AG04450 (cell line): ENCODE measurements around the gene CENPX. TPM values are rescaled to one million over a fixed set of nuclear protein-coding genes. Genes with fewer than 3 reads are reported as not detected.

ENCODE experiments used
- CTCF ChIA-PET: fragments of 300-600, 350-600 bp; formaldehyde crosslinking; extraction: SDS; loops from one replicate; lab custom pipeline; 2022; ENCODE audit warnings: antibody characterized with exemption, inconsistent platforms; lab: Charles Lee
- POLR2A ChIA-PET: fragments of 350-600 bp; formaldehyde crosslinking; extraction: SDS; loops from one replicate; lab custom pipeline; 2021; ENCODE audit warnings: antibody characterized with exemption, inconsistent platforms; lab: Yijun Ruan, JAX
- DNase-seq: peaks from one replicate; pipeline ENCODE4 v3.0.0-alpha.2; 2011; ENCODE audit warnings: low read depth, low spot score
- H3K27ac ChIP-seq: one replicate; pipeline ENCODE4 v1.5.1; 2012; ENCODE audit warnings: low read depth, low read length, control low read depth
- H3K27me3 ChIP-seq: one replicate; pipeline ENCODE4 v1.6.0; 2012; ENCODE audit warnings: low read length; ENCODE audit not compliant: control insufficient read depth, insufficient read depth
- H3K4me3 ChIP-seq: 2 replicates; pipeline ENCODE4 v1.5.1; 2011; ENCODE audit warnings: mild to moderate bottlenecking, low read depth, low read length, control low read depth
- H3K9me3 ChIP-seq: 2 replicates; pipeline ENCODE4 v1.5.1; 2012; ENCODE audit warnings: low read length; ENCODE audit not compliant: control insufficient read depth, insufficient read depth
- polyA plus RNA-seq: library from polyadenylated mRNA; depleted of rRNA; stranded (reverse); fragments of >200 nt; gene quantifications from 2 replicates; pipeline ENCODE4 v1.2.3, GENCODE V29; 2011
- TF ChIP-seq, protein P1 (sequence below): IDR thresholded peaks from 2 replicates; pipeline ENCODE4 v1.5.1; 2011; ENCODE audit warnings: low read depth, low read length, control low read depth, inconsistent platforms

Gene CENPX
- polyA plus RNA-seq, 1 experiment = 32.5 TPM

- no peak for DNase-seq
- TF ChIP-seq, protein P1, sequence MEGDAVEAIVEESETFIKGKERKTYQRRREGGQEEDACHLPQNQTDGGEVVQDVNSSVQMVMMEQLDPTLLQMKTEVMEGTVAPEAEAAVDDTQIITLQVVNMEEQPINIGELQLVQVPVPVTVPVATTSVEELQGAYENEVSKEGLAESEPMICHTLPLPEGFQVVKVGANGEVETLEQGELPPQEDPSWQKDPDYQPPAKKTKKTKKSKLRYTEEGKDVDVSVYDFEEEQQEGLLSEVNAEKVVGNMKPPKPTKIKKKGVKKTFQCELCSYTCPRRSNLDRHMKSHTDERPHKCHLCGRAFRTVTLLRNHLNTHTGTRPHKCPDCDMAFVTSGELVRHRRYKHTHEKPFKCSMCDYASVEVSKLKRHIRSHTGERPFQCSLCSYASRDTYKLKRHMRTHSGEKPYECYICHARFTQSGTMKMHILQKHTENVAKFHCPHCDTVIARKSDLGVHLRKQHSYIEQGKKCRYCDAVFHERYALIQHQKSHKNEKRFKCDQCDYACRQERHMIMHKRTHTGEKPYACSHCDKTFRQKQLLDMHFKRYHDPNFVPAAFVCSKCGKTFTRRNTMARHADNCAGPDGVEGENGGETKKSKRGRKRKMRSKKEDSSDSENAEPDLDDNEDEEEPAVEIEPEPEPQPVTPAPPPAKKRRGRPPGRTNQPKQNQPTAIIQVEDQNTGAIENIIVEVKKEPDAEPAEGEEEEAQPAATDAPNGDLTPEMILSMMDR = no peak
- no peaks in the 10 kb centered on the region for H3K27me3 ChIP-seq
- no peak overlapping the region for H3K27ac ChIP-seq
- ChIA-PET POLR2A (no interaction called here), CTCF (no interaction called here)
- peaks cover 4% of the 10 kb centered on the region; the same call in 1 of the 2 replicates for H3K9me3 ChIP-seq
- no peak overlapping the region for H3K4me3 ChIP-seq
These were observed 24.7 kb upstream of the CENPX start for GRCh38 chr17:82047379-82047778.

GRCh38 chr17:82046903-82047302 is 24.2 kb upstream of the CENPX start:
- peaks cover 4% of the 10 kb centered on the region; the same call in 1 of the 2 replicates for H3K9me3 ChIP-seq
- TF ChIP-seq, protein P1 = no peak
- H3K27ac ChIP-seq = no peak overlapping the region
- POLR2A ChIA-PET = no interaction called here
- CTCF ChIA-PET = no interaction called here
- no peak overlapping the region for H3K4me3 ChIP-seq
- no peak for DNase-seq
- no peaks in the 10 kb centered on the region for H3K27me3 ChIP-seq

- H3K9me3 ChIP-seq = peaks cover 3% of the 10 kb centered on the region; the same call in 1 of the 2 replicates
- H3K27me3 ChIP-seq = no peaks in the 10 kb centered on the region
- ChIA-PET POLR2A (interaction anchor here (0.6 kb wide), 1 partner anchor 43 kb away, joined by 4 read pairs; no protein-coding TSS in a partner anchor), CTCF (no interaction called here)
- no peak for DNase-seq
- no peak overlapping the region for H3K27ac ChIP-seq
- no peak overlapping the region for H3K4me3 ChIP-seq
- TF ChIP-seq, protein P1 = no peak
These were observed 23.3 kb upstream of the CENPX start for GRCh38 chr17:82045936-82046484.

GRCh38 chr17:82043507-82043906 is 20.8 kb upstream of the CENPX start:
- POLR2A ChIA-PET = no interaction called here
- TF ChIP-seq, protein P1 = no peak
- Histone ChIP-seq H3K27me3 (no peaks in the 10 kb centered on the region), H3K4me3 (no peak overlapping the region), H3K27ac (no peak overlapping the region), H3K9me3 (no peaks in the 10 kb centered on the region; the same call in 1 of the 2 replicates)
- CTCF ChIA-PET = interaction anchor here (1.2 kb wide), 1 partner anchor 13 kb away, joined by 4 read pairs; no protein-coding TSS in a partner anchor
- no peak for DNase-seq

GRCh38 chr17:82042649-82043048 is 20.0 kb upstream of the CENPX start:
- POLR2A ChIA-PET = interaction anchor here (0.6 kb wide), 1 partner anchor 62 kb away, joined by 3 read pairs; no protein-coding TSS in a partner anchor
- CTCF ChIA-PET = no interaction called here

More at GRCh38 chr17:82042649-82043048, 20.0 kb upstream of the CENPX start:
- DNase-seq = no peak
- Histone ChIP-seq H3K4me3 (no peak overlapping the region), H3K9me3 (no peaks in the 10 kb centered on the region; the same call in 1 of the 2 replicates), H3K27me3 (no peaks in the 10 kb centered on the region), H3K27ac (no peak overlapping the region)
- TF ChIP-seq, protein P1 = no peak
